Panc1 (cell line): ENCODE measurements around the gene RNF182.

Source experiments
- POLR2AphosphoS5 ChIP-seq: IDR thresholded peaks from 2 replicates; pipeline ENCODE4 v1.6.1; 2012; ENCODE audit warnings: mild to moderate bottlenecking, low read depth, low read length, moderate library complexity
- TF ChIP-seq, protein P1 (sequence below): fragments of 450-650 bp; IDR thresholded peaks from 2 replicates; pipeline ENCODE4 v1.5.1; 2017; ENCODE audit warnings: mild to moderate bottlenecking
- TF ChIP-seq, protein P2 (sequence below), 2 experiments: IDR thresholded peaks; 2 replicates each; pipeline ENCODE4 v1.6.1; 2011 to 2012; ENCODE audit warnings: low read depth in 2 of 2, control low read depth in 1 of 2, low read length in 1 of 2, mild to moderate bottlenecking in 1 of 2, moderate library complexity in 1 of 2; ENCODE audit not compliant: insufficient read depth in 1 of 2

DNA sequence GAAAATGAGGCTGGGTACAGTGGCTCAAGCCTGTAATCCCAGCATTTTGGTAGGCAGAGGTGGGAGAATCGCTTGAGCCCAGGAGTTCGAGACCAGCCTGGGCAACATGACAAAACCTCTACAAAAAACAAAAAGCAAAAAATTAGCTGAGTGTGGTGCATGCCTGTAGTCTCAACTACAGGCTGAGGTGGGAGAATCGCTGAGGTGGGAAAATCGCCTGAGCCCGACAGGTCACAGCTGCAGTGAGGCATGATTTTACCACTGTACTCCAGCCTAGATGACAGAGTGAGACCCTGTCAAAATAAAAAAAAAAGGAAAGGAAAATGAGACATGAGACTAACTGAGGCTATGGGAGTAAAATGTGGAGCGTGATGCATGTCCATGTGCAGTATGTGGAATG is 104.9 kb downstream of the RNF182 start:
- TF ChIP-seq, protein P1, sequence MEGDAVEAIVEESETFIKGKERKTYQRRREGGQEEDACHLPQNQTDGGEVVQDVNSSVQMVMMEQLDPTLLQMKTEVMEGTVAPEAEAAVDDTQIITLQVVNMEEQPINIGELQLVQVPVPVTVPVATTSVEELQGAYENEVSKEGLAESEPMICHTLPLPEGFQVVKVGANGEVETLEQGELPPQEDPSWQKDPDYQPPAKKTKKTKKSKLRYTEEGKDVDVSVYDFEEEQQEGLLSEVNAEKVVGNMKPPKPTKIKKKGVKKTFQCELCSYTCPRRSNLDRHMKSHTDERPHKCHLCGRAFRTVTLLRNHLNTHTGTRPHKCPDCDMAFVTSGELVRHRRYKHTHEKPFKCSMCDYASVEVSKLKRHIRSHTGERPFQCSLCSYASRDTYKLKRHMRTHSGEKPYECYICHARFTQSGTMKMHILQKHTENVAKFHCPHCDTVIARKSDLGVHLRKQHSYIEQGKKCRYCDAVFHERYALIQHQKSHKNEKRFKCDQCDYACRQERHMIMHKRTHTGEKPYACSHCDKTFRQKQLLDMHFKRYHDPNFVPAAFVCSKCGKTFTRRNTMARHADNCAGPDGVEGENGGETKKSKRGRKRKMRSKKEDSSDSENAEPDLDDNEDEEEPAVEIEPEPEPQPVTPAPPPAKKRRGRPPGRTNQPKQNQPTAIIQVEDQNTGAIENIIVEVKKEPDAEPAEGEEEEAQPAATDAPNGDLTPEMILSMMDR = no peak
- TF ChIP-seq POLR2AphosphoS5 = no peak
- TF ChIP-seq, protein P2, sequence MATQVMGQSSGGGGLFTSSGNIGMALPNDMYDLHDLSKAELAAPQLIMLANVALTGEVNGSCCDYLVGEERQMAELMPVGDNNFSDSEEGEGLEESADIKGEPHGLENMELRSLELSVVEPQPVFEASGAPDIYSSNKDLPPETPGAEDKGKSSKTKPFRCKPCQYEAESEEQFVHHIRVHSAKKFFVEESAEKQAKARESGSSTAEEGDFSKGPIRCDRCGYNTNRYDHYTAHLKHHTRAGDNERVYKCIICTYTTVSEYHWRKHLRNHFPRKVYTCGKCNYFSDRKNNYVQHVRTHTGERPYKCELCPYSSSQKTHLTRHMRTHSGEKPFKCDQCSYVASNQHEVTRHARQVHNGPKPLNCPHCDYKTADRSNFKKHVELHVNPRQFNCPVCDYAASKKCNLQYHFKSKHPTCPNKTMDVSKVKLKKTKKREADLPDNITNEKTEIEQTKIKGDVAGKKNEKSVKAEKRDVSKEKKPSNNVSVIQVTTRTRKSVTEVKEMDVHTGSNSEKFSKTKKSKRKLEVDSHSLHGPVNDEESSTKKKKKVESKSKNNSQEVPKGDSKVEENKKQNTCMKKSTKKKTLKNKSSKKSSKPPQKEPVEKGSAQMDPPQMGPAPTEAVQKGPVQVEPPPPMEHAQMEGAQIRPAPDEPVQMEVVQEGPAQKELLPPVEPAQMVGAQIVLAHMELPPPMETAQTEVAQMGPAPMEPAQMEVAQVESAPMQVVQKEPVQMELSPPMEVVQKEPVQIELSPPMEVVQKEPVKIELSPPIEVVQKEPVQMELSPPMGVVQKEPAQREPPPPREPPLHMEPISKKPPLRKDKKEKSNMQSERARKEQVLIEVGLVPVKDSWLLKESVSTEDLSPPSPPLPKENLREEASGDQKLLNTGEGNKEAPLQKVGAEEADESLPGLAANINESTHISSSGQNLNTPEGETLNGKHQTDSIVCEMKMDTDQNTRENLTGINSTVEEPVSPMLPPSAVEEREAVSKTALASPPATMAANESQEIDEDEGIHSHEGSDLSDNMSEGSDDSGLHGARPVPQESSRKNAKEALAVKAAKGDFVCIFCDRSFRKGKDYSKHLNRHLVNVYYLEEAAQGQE (IDR thresholded peaks at IDR 0.05; ENCODE audit: insufficient read depth in 1 of 2, low read depth in 2 of 2, low read length in 1 of 2) = no peak
